Endothelial cell of umbilical vein (primary cell): Measurements from ENCODE around the gene SMIM3. TPM values are rescaled to one million over a fixed set of nuclear protein-coding genes. Genes with fewer than 3 reads are reported as not detected.

Experiments
- BruUV-seq: library from RNA; stranded (reverse); fragments of 400-500 nt; replicated peaks from 2 replicates; lab custom pipeline; 2021; lab: Mats Ljungman, UMichigan
- CTCF ChIA-PET: fragments of 300-600, 350-600 bp; sonication (Branson Sonifier 250); formaldehyde crosslinking; loops from one replicate; lab custom pipeline; 2021; ENCODE audit warnings: antibody characterized with exemption, inconsistent platforms; lab: Charles Lee
- POLR2A ChIA-PET: fragments of 300-600, 350-600 bp; sonication (Branson Sonifier 250); formaldehyde crosslinking; loops from one replicate; lab custom pipeline; 2021; ENCODE audit warnings: antibody characterized with exemption, inconsistent platforms; lab: Charles Lee
- DNase-seq: peaks from one replicate; pipeline ENCODE4 v3.0.0-alpha.2; 2011; ENCODE audit warnings: low read depth, low spot score
- FAIRE-seq: peaks from 2 replicates; lab custom pipeline; 2011; peaks lifted over from hg19 to GRCh38; lab: Jason Lieb, UNC
- H2AFZ ChIP-seq: 2 replicates; pipeline ENCODE4 v1.6.0; 2012; ENCODE audit warnings: low read depth, low read length, control low read depth, inconsistent platforms
- H3K27ac ChIP-seq: 2 replicates; pipeline ENCODE4 v1.5.1; 2011; ENCODE audit warnings: low read depth, mild to moderate bottlenecking, control low read depth, low read length, moderate library complexity; ENCODE audit not compliant: insufficient read depth
- H3K27me3 ChIP-seq, 2 experiments: 2 replicates each; pipeline versions ENCODE4 v1.6.0 to v1.6.1; 2011; ENCODE audit warnings: low read length in 2 of 2, mixed read lengths in 1 of 2; ENCODE audit not compliant: control insufficient read depth in 2 of 2, insufficient read depth in 2 of 2
- H3K36me3 ChIP-seq, 2 experiments: 2 replicates in 1 of 2; 3 replicates in 1 of 2; pipeline ENCODE4 v1.5.1; 2011; ENCODE audit warnings: low read length in 2 of 2, mild to moderate bottlenecking in 1 of 2, moderate library complexity in 1 of 2; ENCODE audit not compliant: control insufficient read depth in 2 of 2, insufficient read depth in 2 of 2; ENCODE audit errors: extremely low read depth in 1 of 2
- H3K4me1 ChIP-seq: 3 replicates; pipeline ENCODE4 v1.5.1; 2011; ENCODE audit warnings: mild to moderate bottlenecking, low read length; ENCODE audit not compliant: control insufficient read depth, insufficient read depth; ENCODE audit errors: extremely low read depth
- H3K4me2 ChIP-seq: 2 replicates; pipeline ENCODE4 v1.6.1; 2011; ENCODE audit warnings: low read length, control low read depth, mixed read lengths; ENCODE audit not compliant: insufficient read depth
- H3K4me3 ChIP-seq, 3 experiments: fragments of 200-600 bp in 1 of 3; sonication (generic), shearing (Covaris generic) in 1 of 3; replicated peaks in 1 of 3; 2 replicates each; pipeline ENCODE4 v1.5.1; 2011 to 2016; ENCODE audit warnings: control low read depth in 3 of 3, low read length in 3 of 3, mild to moderate bottlenecking in 2 of 3, inconsistent platforms in 1 of 3, low read depth in 1 of 3, moderate library complexity in 1 of 3; ENCODE audit not compliant: insufficient read depth in 1 of 3
- H3K79me2 ChIP-seq: 2 replicates; pipeline ENCODE4 v1.6.0; 2012; ENCODE audit warnings: low read length, inconsistent platforms; ENCODE audit not compliant: control insufficient read depth, insufficient read depth
- H3K9ac ChIP-seq: replicated peaks from 2 replicates; pipeline ENCODE3; 2011; ENCODE audit warnings: low read length, control low read depth; ENCODE audit not compliant: insufficient read depth; ENCODE audit errors: extremely low read depth
- H3K9me1 ChIP-seq: replicated peaks from 3 replicates; pipeline ENCODE4 v1.6.0; 2011; ENCODE audit warnings: mild to moderate bottlenecking, low read length; ENCODE audit not compliant: control insufficient read depth, insufficient read depth; ENCODE audit errors: extremely low read depth
- H3K9me3 ChIP-seq: replicated peaks from 2 replicates; pipeline ENCODE4 v1.5.1; 2012; ENCODE audit warnings: low read length, inconsistent platforms; ENCODE audit not compliant: control insufficient read depth, insufficient read depth
- H4K20me1 ChIP-seq: replicated peaks from 2 replicates; pipeline ENCODE3; 2011; ENCODE audit warnings: mild to moderate bottlenecking, low read length; ENCODE audit not compliant: control insufficient read depth, insufficient read depth; ENCODE audit errors: extremely low read depth
- CTCF ChIP-seq, 2 donors: IDR thresholded peaks; 1 replicate in 1 of 2; 2 replicates in 1 of 2; pipeline ENCODE4 v1.5.1; 2011; ENCODE audit warnings: low read length in 2 of 2, mild to moderate bottlenecking in 2 of 2, moderate library complexity in 2 of 2, control low read depth in 1 of 2, inconsistent platforms in 1 of 2, low read depth in 1 of 2; ENCODE audit not compliant: insufficient read depth in 1 of 2; ENCODE audit errors: extremely low read depth in 1 of 2
- EZH2 ChIP-seq: IDR thresholded peaks from 2 replicates; pipeline ENCODE4 v1.6.1; 2012; ENCODE audit warnings: borderline replicate concordance, low read depth, mild to moderate bottlenecking, moderate library complexity, low read length, inconsistent platforms; ENCODE audit not compliant: severe bottlenecking
- FOS ChIP-seq: IDR thresholded peaks from 2 replicates; pipeline ENCODE4 v1.6.1; 2011; ENCODE audit warnings: mild to moderate bottlenecking, low read length, moderate library complexity, borderline replicate concordance; ENCODE audit not compliant: insufficient read depth
- GATA2 ChIP-seq: IDR thresholded peaks from 2 replicates; pipeline ENCODE4 v1.7.0; 2011; ENCODE audit warnings: low read depth, mild to moderate bottlenecking, moderate library complexity, mixed read lengths, low read length; ENCODE audit not compliant: insufficient read length, insufficient read depth
- JUN ChIP-seq: IDR thresholded peaks from 2 replicates; pipeline ENCODE4 v1.6.1; 2011; ENCODE audit warnings: borderline replicate concordance, low read depth; ENCODE audit not compliant: insufficient read length, insufficient read depth
- MAX ChIP-seq: IDR thresholded peaks from 2 replicates; pipeline ENCODE4 v1.6.1; 2011; ENCODE audit not compliant: insufficient read depth, insufficient read length
- MYC ChIP-seq: IDR thresholded peaks from one replicate; pipeline ENCODE4 v1.6.1; 2011; ENCODE audit warnings: mild to moderate bottlenecking, low read depth, low read length
- POLR2A ChIP-seq: IDR thresholded peaks from 2 replicates; pipeline ENCODE4 v1.6.1; 2012; ENCODE audit warnings: low read depth, mild to moderate bottlenecking, control low read depth, low read length
- POLR2AphosphoS5 ChIP-seq: IDR thresholded peaks from 2 replicates; pipeline ENCODE4 v1.6.1; 2012; ENCODE audit warnings: low read depth, mild to moderate bottlenecking, control low read depth, low read length, moderate library complexity; ENCODE audit not compliant: insufficient read depth
- dilution Hi-C: fragments of 300-500 bp; cut with MboI; formaldehyde crosslinking; loops from one replicate; pipeline ENCODE4 v1.15.0; 2019; ENCODE audit warnings: low sequenced_read_pairs; ENCODE audit not compliant: extremely low pct_ligation_motif_present
- intact Hi-C: fragments of 100-400 bp; cut with micrococcal nuclease; formaldehyde crosslinking; loops from one replicate; pipeline ENCODE4 v1.10.0; 2022
- polyA plus RNA-seq, 4 experiments: library from polyadenylated mRNA; depleted of rRNA in 3 of 4; stranded (reverse) in 3 of 4; unstranded in 1 of 4; fragments of >200 nt; gene quantifications; 2 replicates each; pipeline versions ENCODE4 v1.2.1 to v1.2.3, GENCODE V29; 2011 to 2012; ENCODE audit warnings: missing spikeins in 1 of 4
- total RNA-seq: library from RNA; stranded (reverse); gene quantifications from 2 replicates; pipeline ENCODE4 v1.2.3, GENCODE V29; 2021

SMIM3 gene
- total and polyA plus RNA-seq, 2 donors (not counting 3 experiments of a cell fraction or from before 2014, with no cell fraction given): 1.0 to 2.0 TPM

GRCh38 chr5:150786876-150787275, 8.3 kb downstream of the SMIM3 start:
- Histone ChIP-seq H2AFZ (no peak overlapping the region), H3K4me2 (no peak overlapping the region), H3K9me3 (no peaks in the 10 kb centered on the region), H3K79me2 (no peaks in the 10 kb centered on the region), H4K20me1 (no peaks in the 10 kb centered on the region), H3K9me1 (no peaks in the 10 kb centered on the region), H3K9ac (no peak overlapping the region), H3K27ac (no peak overlapping the region), H3K27me3 (peaks cover 9 to 10% of the 10 kb centered on the region in 2 experiments), H3K4me3 (no peak overlapping the region), H3K4me1 (peaks cover 18% of the 10 kb centered on the region), H3K36me3 (no peaks in the 10 kb centered on the region)
- POLR2A ChIA-PET: no interaction called here
- dilution Hi-C loops: no loop called here
- TF ChIP-seq GATA2 (no peak), JUN (no peak), MYC (no peak), EZH2 (no peak), POLR2A (no peak), FOS (no peak), CTCF (IDR thresholded peaks at IDR 0.05; ENCODE audit: extremely low read depth in 1 of 2, insufficient read depth in 1 of 2, low read depth in 1 of 2, low read length in 2 of 2) (no peak), MAX (no peak), POLR2AphosphoS5 (no peak)
- DNase-seq: no peak
- FAIRE-seq: no peak
- CTCF ChIA-PET: interaction anchor here (0.9 to 1.9 kb wide), 6 partner anchors 9 to 86 kb away, joined by 3 to 16 read pairs (median 4); partner anchors contain the start of genes RBM22 and SMIM3
- BruUV-seq: no TSS peak
- intact Hi-C loops: no loop called here
